Subcutaneous abdominal adipose tissue (tissue), 5 donors: Measurements from ENCODE around the gene SLC7A7.

Experiments
- H3K27ac ChIP-seq: one replicate; pipeline ENCODE4 v1.7.0; 2013; ENCODE audit warnings: low read depth, mild to moderate bottlenecking, inconsistent platforms, low read length, moderate library complexity
- H3K27me3 ChIP-seq, 5 donors: one replicate each; pipeline ENCODE4 v1.7.0; 2013; ENCODE audit warnings: low read length in 5 of 5, inconsistent platforms in 1 of 5; ENCODE audit not compliant: control insufficient read depth in 5 of 5, insufficient read depth in 4 of 5
- H3K36me3 ChIP-seq, 5 donors: one replicate each; pipeline ENCODE4 v1.7.0; 2013; ENCODE audit warnings: low read length in 5 of 5; ENCODE audit not compliant: control insufficient read depth in 5 of 5, insufficient read depth in 5 of 5
- H3K4me1 ChIP-seq, 5 donors: one replicate each; pipeline ENCODE4 v1.7.0; 2013; ENCODE audit warnings: low read length in 5 of 5, mild to moderate bottlenecking in 3 of 5, moderate library complexity in 1 of 5; ENCODE audit not compliant: control insufficient read depth in 5 of 5, insufficient read depth in 5 of 5
- H3K4me3 ChIP-seq, 5 donors: one replicate each; pipeline ENCODE4 v1.7.0; 2013; ENCODE audit warnings: low read length in 5 of 5, low read depth in 1 of 5
- H3K9ac ChIP-seq, 5 donors: one replicate each; pipeline ENCODE4 v1.7.0; 2013; ENCODE audit warnings: low read length in 5 of 5, mild to moderate bottlenecking in 4 of 5, moderate library complexity in 3 of 5
- H3K9me3 ChIP-seq, 5 donors: one replicate each; pipeline ENCODE4 v1.7.0; 2013; ENCODE audit warnings: low read length in 5 of 5; ENCODE audit not compliant: control insufficient read depth in 5 of 5
- donor health status: healthy.
- donor health status: healthy.
- donor health status: healthy.
- donor health status: healthy.
- donor health status: healthy.

Gene SLC7A7

GRCh38 chr14:22822016-22822570, 6.9 kb upstream of the SLC7A7 start:
- Histone ChIP-seq H3K4me3 (peak overlapping the region in 4 of 5 donors; percentile 19 to 52 (median 36)), H3K27me3 (peaks cover 0 to 13% (median 0%) of the 10 kb centered on the region in 5 donors), H3K36me3 (no peaks in the 10 kb centered on the region), H3K27ac (no peak overlapping the region), H3K4me1 (peaks cover 5 to 40% (median 24%) of the 10 kb centered on the region in 5 donors), H3K9ac (peak overlapping the region in 3 of 5 donors; percentile 47 to 64 (median 55)), H3K9me3 (no peaks in the 10 kb centered on the region)

- Histone ChIP-seq H3K27ac (no peak overlapping the region), H3K9ac (no peak overlapping the region), H3K4me3 (no peak overlapping the region)
Observed at GRCh38 chr14:22821193-22822015, 6.2 kb upstream of the SLC7A7 start.

GRCh38 chr14:22820731-22821130, 5.5 kb upstream of the SLC7A7 start:
- Histone ChIP-seq H3K9me3 (no peaks in the 10 kb centered on the region), H3K4me3 (no peak overlapping the region), H3K36me3 (no peaks in the 10 kb centered on the region), H3K27ac (no peak overlapping the region), H3K27me3 (peaks cover 0 to 13% (median 0%) of the 10 kb centered on the region in 5 donors), H3K9ac (no peak overlapping the region), H3K4me1 (peaks cover 5 to 40% (median 25%) of the 10 kb centered on the region in 5 donors)

More at GRCh38 chr14:22821193-22822015, 6.2 kb upstream of the SLC7A7 start:
- H3K36me3 ChIP-seq, result no peaks in the 10 kb centered on the region
- H3K27me3 ChIP-seq, result peaks cover 0 to 13% (median 0%) of the 10 kb centered on the region in 5 donors
- H3K4me1 ChIP-seq, result peaks cover 5 to 40% (median 24%) of the 10 kb centered on the region in 5 donors
- no peaks in the 10 kb centered on the region for H3K9me3 ChIP-seq

- Histone ChIP-seq H3K27ac (peak overlapping the region; percentile 37), H3K4me3 (peak overlapping the region; percentile 47 to 74 (median 67)), H3K9ac (peak overlapping the region in 4 of 5 donors; percentile 42 to 73 (median 58)), H3K9me3 (no peaks in the 10 kb centered on the region), H3K4me1 (peaks cover 5 to 39% (median 30%) of the 10 kb centered on the region in 5 donors), H3K27me3 (peaks cover 0 to 11% (median 2%) of the 10 kb centered on the region in 5 donors), H3K36me3 (no peaks in the 10 kb centered on the region)
Observed at GRCh38 chr14:22819151-22819988, 4.1 kb upstream of the SLC7A7 start.

GRCh38 chr14:22814373-22814772, 862 bp downstream of the SLC7A7 start:
- Histone ChIP-seq H3K9ac (no peak overlapping the region), H3K36me3 (peaks cover 0 to 7% (median 0%) of the 10 kb centered on the region in 5 donors), H3K9me3 (no peaks in the 10 kb centered on the region), H3K27me3 (peaks cover 0 to 3% (median under 1%) of the 10 kb centered on the region in 5 donors), H3K27ac (peak overlapping the region; percentile 11), H3K4me1 (peaks cover 2 to 19% (median 10%) of the 10 kb centered on the region in 5 donors), H3K4me3 (peak overlapping the region in 3 of 5 donors; percentile 11 to 34 (median 17))

- Histone ChIP-seq H3K27ac (no peak overlapping the region), H3K9ac (peak overlapping the region in 1 of 5 donors; percentile 8), H3K27me3 (peaks cover 0 to 2% (median 0%) of the 10 kb centered on the region in 5 donors), H3K4me1 (peaks cover 0 to 10% (median 6%) of the 10 kb centered on the region in 5 donors), H3K9me3 (no peaks in the 10 kb centered on the region), H3K36me3 (peaks cover 0 to 7% (median 0%) of the 10 kb centered on the region in 5 donors), H3K4me3 (no peak overlapping the region)
Observed at GRCh38 chr14:22813145-22813544, 2.1 kb downstream of the SLC7A7 start.

- peak overlapping the region in 1 of 5 donors; percentile 8 for H3K9ac ChIP-seq
- H3K9me3 ChIP-seq, result no peaks in the 10 kb centered on the region
- no peak overlapping the region for H3K4me3 ChIP-seq
- peaks cover 0 to 8% (median 2%) of the 10 kb centered on the region in 5 donors for H3K4me1 ChIP-seq
- peaks cover 0 to 2% (median 0%) of the 10 kb centered on the region in 5 donors for H3K27me3 ChIP-seq
- H3K27ac ChIP-seq, result no peak overlapping the region
- peaks cover 0 to 7% (median 0%) of the 10 kb centered on the region in 5 donors for H3K36me3 ChIP-seq
Observed at GRCh38 chr14:22812744-22813143, 2.5 kb downstream of the SLC7A7 start.

GRCh38 chr14:22811722-22812121, 3.5 kb downstream of the SLC7A7 start:
- Histone ChIP-seq H3K36me3 (peaks cover 0 to 7% (median 0%) of the 10 kb centered on the region in 5 donors), H3K27ac (no peak overlapping the region), H3K9me3 (no peaks in the 10 kb centered on the region), H3K4me1 (peaks cover 0 to 8% (median 2%) of the 10 kb centered on the region in 5 donors), H3K4me3 (no peak overlapping the region), H3K9ac (no peak overlapping the region), H3K27me3 (peaks cover 0 to 2% (median 0%) of the 10 kb centered on the region in 5 donors)

- H3K9me3 ChIP-seq, result no peaks in the 10 kb centered on the region
- H3K4me3 ChIP-seq, result no peak overlapping the region
- H3K27ac ChIP-seq, result no peak overlapping the region
- H3K27me3 ChIP-seq, result no peaks in the 10 kb centered on the region
- peaks cover 0 to 7% (median 0%) of the 10 kb centered on the region in 5 donors for H3K36me3 ChIP-seq
- H3K4me1 ChIP-seq, result peaks cover 0 to 4% (median 2%) of the 10 kb centered on the region in 5 donors
- no peak overlapping the region for H3K9ac ChIP-seq
Observed at GRCh38 chr14:22808388-22809209, 6.6 kb downstream of the SLC7A7 start.
